DMS153 treated with DMSO at 0.1 percent for 48 hours (cell line): ENCODE measurements around the gene KIF21B.
"Not testable (repeated sequence)": the region's sequence is repeated elsewhere in the genome, so short reads cannot be mapped to it uniquely, and the experiment has no call there.

Source experiments
- DNase-seq: peaks from one replicate; lab custom pipeline; 2025; ENCODE audit not compliant: unreplicated experiment; lab: John Stamatoyannopoulos, UW

The KIF21B gene

GRCh38 chr1:200951016-200951415 is 72.5 kb downstream of the KIF21B start:
- DNase-seq = no peak

GRCh38 chr1:200949626-200950025 is 73.9 kb downstream of the KIF21B start:
- DNase-seq = no peak

- no peak for DNase-seq
Measured at GRCh38 chr1:200947059-200947566, 76.4 kb downstream of the KIF21B start.

GRCh38 chr1:200945111-200945510 is 78.4 kb downstream of the KIF21B start:
- DNase-seq = no peak

- no peak for DNase-seq
Measured at GRCh38 chr1:200938955-200939354, 84.6 kb downstream of the KIF21B start.

- DNase-seq = not testable (repeated sequence)
Measured at GRCh38 chr1:200935286-200935962, 88.1 kb downstream of the KIF21B start.

- DNase-seq = no peak
Measured at GRCh38 chr1:200934676-200935245, 88.8 kb downstream of the KIF21B start.

GRCh38 chr1:200931776-200932175 is 91.7 kb downstream of the KIF21B start:
- DNase-seq = no peak

GRCh38 chr1:200930285-200930684 is 93.2 kb downstream of the KIF21B start:
- not testable (repeated sequence) for DNase-seq

- no peak for DNase-seq
Measured at GRCh38 chr1:200929530-200930278, 93.8 kb downstream of the KIF21B start.

- no peak for DNase-seq
Measured at GRCh38 chr1:200925831-200926230, 97.7 kb downstream of the KIF21B start.

- no peak for DNase-seq
Measured at GRCh38 chr1:200923601-200924000, 99.9 kb downstream of the KIF21B start.

- no peak for DNase-seq
Measured at GRCh38 chr1:200922406-200922805, 101.1 kb downstream of the KIF21B start.

GRCh38 chr1:200921571-200922110 is 101.9 kb downstream of the KIF21B start:
- DNase-seq = no peak
